ENCODE data around the gene NEGR1.

NEGR1 gene

GRCh38 chr1:71667216-71667615, 615.1 kb downstream of the NEGR1 start:
- DNase-seq: no peak

- DNase-seq: no peak
These were observed 615.7 kb downstream of the NEGR1 start for GRCh38 chr1:71666609-71667008.

GRCh38 chr1:71660411-71660810, 621.9 kb downstream of the NEGR1 start:
- DNase-seq: no peak

- no peak for DNase-seq
These were observed 624.3 kb downstream of the NEGR1 start for GRCh38 chr1:71657891-71658679.

- no peak for DNase-seq
These were observed 625.4 kb downstream of the NEGR1 start for GRCh38 chr1:71656902-71657301.

GRCh38 chr1:71655604-71656003, 626.7 kb downstream of the NEGR1 start:
- DNase-seq: no peak

GRCh38 chr1:71653952-71654351, 628.4 kb downstream of the NEGR1 start:
- DNase-seq: no peak

- DNase-seq: no peak
These were observed 631.1 kb downstream of the NEGR1 start for GRCh38 chr1:71651214-71651613.

GRCh38 chr1:71650119-71650518, 632.2 kb downstream of the NEGR1 start:
- no peak for DNase-seq

- DNase-seq: no peak
These were observed 632.7 kb downstream of the NEGR1 start for GRCh38 chr1:71649608-71650007.

- no peak for DNase-seq
These were observed 634.6 kb downstream of the NEGR1 start for GRCh38 chr1:71647513-71648300.

GRCh38 chr1:71645015-71645414, 637.3 kb downstream of the NEGR1 start:
- DNase-seq: no peak

GRCh38 chr1:71641903-71642302, 640.4 kb downstream of the NEGR1 start:
- no peak for DNase-seq

- DNase-seq: no peak
These were observed 641.3 kb downstream of the NEGR1 start for GRCh38 chr1:71640998-71641397.

- DNase-seq: no peak
These were observed 642.2 kb downstream of the NEGR1 start for GRCh38 chr1:71640116-71640515.

GRCh38 chr1:71638081-71638766, 644.1 kb downstream of the NEGR1 start:
- no peak for DNase-seq

- DNase-seq: no peak
These were observed 646.8 kb downstream of the NEGR1 start for GRCh38 chr1:71635568-71635967.

- no peak for DNase-seq
These were observed 648.2 kb downstream of the NEGR1 start for GRCh38 chr1:71634159-71634558.

- DNase-seq: no peak
These were observed 652.3 kb downstream of the NEGR1 start for GRCh38 chr1:71630073-71630472.

- no peak for DNase-seq
These were observed 657.3 kb downstream of the NEGR1 start for GRCh38 chr1:71625004-71625403.

GRCh38 chr1:71623888-71624287, 658.5 kb downstream of the NEGR1 start:
- DNase-seq: no peak

- DNase-seq: no peak
These were observed 660.6 kb downstream of the NEGR1 start for GRCh38 chr1:71621785-71622184.

GRCh38 chr1:71618766-71619530, 663.4 kb downstream of the NEGR1 start:
- no peak for DNase-seq

Data from effector CD4-positive, alpha-beta T cell (primary cell).